IPS DF 4.7 (cell line): ENCODE measurements around the gene AQP7.
"Not testable (repeated sequence)": the region's sequence is repeated elsewhere in the genome, so short reads cannot be mapped to it uniquely, and the experiment has no call there.

Experiments used
- DNase-seq: peaks from one replicate; pipeline ENCODE4 v3.0.0-alpha.2; 2013; ENCODE audit warnings: low spot score; ENCODE audit errors: extremely low read depth

Gene AQP7

GRCh38 chr9:33375841-33376321 is 26.5 kb downstream of the AQP7 start:
- no peak for DNase-seq

DNA sequence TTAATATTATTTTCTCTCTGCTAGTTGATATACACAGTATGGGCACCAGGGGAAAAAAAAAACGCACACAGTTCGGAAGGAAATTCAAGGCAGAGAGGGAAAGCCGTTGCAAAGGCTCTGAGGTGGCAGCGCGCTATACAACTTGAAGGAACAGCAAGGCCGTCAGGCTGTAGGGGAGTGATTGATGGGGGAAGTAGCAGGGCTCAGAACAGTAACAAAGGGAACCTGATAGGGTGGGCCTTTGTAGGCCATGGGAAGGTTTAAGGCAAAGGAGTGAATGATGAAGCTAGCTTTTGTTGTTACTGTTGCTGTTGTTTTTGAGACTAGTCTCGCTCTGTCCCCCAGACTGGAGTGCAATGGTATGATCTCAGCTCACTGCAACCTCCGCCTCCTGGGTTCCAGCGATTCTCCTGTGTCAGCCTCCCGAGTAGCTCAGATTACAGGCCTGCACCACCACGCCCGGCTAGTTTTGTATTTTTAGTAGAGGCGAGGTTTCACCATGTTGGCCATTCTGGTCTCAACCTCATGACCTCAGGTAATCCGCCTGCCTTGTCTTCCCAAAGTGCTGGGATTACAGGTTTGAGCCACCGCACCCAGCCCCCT is 27.0 kb downstream of the AQP7 start:
- no peak for DNase-seq

DNA sequence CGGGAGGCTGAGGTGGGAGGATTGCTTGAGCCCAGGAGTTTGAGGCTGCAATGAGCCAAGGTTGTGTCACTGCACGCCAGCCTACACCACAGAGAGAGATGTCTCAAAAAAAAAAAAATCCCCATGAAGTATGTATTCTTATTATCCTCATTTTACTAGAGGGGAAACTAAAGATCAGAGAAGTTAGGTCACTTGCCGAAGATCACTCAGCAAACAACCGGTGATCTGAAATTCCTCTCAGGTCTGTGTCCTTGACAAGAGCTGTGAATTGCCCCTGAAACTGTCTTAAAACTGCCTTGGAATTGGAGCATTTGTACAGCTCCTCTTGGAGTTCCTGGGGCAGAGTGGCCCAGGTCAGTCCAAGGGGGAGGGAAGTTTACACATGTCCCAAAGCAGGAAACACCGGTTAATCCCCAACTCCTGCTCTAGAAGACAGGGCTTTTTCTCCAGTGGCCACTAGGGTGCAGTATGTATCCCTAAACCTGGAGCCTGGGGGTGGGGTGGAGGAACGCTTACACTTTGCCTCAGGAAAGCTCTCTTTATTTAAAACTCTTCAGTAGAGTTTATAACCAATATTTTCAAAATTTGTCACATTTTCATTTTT is 27.6 kb downstream of the AQP7 start:
- no peak for DNase-seq

DNA sequence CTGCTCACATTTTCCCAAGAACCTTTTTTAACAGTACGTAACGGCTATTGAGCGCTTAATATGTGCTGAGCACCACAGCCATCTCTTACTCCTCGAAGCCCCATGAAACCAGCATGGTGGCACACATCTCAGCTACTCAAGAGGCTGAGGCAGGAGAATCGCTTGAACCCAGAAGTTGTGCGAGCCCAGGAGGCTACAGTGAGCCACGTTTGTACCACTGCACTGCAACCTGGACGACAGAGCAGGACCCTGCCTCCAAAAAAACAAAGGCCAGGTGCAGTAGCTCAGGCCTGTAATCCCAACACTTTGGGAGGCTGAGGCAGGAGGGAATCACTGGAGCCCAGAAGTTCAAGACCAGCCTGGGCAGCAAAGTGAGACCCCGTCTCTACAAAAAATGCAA is 28.2 kb downstream of the AQP7 start:
- DNase-seq, result no peak

DNA sequence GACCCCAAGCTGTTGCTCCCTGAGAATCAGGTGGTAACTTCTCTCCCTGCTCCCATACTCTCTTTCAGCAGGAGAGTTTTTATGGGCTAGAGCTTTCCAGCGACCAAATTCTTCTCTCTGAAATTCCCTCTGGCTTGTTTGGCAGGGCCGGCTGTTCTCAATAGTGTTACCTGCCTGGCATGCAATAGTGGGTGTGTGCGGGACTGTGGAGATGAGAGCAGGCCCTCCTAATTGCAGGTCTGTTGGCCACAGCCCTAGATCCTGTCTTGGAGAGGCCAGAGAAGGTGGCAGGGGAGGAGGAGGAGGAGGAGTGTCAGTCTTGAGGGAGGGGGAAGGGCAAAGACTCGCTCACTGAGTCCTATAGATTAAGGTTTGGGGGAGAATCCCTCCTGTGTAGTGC is 29.5 kb downstream of the AQP7 start:
- DNase-seq, result no peak

DNA sequence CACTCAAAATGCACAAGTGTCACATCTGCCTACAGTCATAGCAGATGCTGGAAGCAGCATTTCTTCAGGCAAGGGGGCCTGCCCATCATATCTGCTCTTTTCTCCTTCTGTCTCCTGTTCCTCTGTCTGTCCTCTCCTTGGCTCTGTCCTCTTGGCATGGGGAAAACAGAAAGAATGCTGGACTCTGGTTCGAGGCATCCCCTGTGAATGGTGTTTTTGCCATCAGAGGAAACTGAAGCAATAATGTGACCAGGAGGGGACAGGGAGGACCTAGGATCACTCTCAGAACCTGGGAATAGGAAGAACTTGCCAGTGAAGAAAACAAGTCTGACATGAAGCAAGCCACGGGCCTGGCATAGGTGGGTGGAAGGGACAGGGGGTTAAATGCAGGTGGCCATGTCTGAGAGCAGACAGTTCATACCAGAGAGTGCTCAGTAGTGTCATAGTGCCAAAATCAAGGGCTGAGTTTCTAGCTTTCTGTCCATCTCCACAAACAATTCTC is 35.3 kb downstream of the AQP7 start:
- no peak for DNase-seq

- DNase-seq, result not testable (repeated sequence)
Measured at GRCh38 chr9:33364814-33365213, 37.6 kb downstream of the AQP7 start.

DNA sequence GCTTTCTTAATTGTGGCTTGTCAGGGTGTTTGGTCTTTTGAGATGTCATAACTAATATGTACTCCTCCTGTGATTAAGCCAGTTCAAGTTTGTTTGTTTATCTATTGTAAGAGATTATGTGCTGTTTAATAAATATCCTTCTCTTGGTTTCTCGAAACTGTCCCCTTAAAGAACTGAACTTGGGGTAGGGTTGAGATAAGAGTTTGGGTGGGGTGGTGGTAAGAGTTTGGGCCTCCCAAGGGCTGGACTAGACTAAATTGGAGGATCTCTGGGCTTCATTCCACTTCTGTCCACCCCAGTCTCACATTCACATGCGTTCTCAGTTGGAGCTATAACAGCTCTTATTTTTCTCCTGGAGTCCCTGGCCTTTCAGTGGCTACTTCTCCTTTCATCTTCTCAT is 38.2 kb downstream of the AQP7 start:
- DNase-seq, result no peak

GRCh38 chr9:33358641-33359040 is 43.7 kb downstream of the AQP7 start:
- not testable (repeated sequence) for DNase-seq

DNA sequence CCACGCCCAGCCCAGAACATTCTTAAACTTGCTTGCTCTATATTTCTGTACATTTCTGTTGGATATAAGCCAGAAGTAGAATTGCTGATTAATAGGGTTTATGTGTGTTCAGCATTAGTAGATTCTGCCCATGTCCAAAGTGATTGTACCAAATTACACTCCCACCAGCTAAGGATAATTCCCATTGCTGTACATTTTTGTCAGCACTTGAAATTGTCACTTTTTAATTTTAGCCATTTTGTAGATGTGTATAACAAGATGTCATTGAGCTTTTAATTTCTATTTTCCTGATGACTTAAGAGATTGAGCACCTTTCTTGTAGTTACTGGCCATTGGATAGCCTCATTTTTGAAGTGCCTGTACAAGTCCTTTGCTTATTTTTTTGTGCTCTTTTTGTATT is 46.4 kb downstream of the AQP7 start:
- DNase-seq, result no peak

GRCh38 chr9:33354651-33355211 is 47.6 kb downstream of the AQP7 start:
- no peak for DNase-seq

- DNase-seq, result no peak
Measured at GRCh38 chr9:33351547-33351946, 50.8 kb downstream of the AQP7 start.

DNA sequence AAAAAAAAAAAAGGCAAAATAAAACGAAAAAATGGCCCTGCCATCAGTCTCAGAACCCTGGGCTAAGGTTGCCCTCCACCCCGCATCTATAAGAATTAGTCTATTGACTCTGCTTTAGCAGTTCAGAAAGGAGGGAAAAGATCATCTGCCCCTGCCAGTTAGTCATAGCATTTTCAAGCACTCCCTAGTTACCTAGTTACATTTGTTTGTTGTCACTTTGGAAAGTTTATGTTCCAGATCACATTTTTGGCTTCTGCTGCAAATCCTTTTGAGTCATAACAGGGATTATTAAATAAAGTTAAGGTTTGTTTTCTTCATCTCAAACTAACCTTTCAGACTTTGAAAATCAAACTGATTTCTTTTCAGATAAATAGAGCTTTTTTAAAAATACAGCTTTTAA is 52.1 kb downstream of the AQP7 start:
- DNase-seq, result no peak

- DNase-seq, result no peak
Measured at GRCh38 chr9:33349743-33350142, 52.6 kb downstream of the AQP7 start.

DNA sequence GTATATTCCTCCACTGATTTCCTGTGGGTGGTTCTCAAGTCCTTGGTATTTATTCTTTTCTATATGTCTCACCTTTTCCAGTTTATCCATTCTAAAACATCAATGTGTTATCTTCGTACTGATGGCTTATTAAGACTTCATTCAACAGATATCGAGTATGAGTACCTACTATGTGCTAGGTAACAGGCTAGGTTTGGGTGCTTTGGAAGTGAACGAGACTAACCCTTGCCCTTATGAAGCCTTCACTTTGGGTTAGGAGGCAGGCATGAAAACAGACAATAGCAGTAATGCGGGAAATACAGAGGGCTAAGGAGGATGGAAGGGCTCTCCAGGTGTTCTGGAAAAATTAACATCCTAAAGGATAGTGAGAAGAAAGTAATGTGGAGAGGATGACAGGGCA is 53.4 kb downstream of the AQP7 start:
- DNase-seq, result no peak

DNA sequence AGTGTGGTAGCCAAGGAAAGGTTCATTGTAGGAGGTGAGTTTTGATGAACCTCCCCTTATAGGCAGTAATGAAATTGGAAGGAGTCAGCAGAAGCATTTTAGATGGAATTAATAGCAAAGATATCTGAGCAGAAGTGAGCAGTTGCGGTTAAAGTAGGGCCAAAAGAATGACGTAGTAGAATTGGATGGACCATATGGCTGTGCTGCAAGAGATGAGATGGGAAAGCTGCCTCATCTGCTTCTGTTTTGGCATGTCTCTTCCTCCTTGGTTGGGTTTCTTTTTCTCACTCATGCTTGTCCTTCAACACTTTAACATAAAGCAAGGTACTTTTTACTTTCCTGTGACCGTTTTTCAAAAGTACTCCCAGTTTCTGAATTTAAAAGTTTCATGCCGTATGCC is 55.8 kb downstream of the AQP7 start:
- DNase-seq, result no peak

GRCh38 chr9:33344145-33344544 is 58.2 kb downstream of the AQP7 start:
- DNase-seq, result no peak

- no peak for DNase-seq
Measured at GRCh38 chr9:33341182-33341581, 61.2 kb downstream of the AQP7 start.

DNA sequence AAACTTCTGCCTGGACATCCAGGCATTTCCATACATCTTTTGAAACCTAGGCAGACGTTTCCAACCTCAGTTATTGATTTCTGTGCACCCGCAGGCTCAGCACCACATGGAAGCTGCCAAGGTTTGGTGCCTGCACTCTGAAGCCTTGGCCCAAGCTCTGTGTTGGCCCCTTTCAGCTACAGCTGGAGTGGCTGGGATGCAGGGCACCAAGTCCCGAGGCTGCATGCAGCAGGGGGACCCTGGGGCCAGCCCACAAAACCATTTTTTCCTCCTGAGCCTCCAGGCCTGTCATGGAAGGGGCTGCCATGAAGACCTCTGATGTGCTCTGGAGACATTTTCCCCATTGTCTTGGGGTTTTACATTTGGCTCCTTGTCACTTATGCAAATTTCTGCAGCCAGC is 62.2 kb downstream of the AQP7 start:
- no peak for DNase-seq
